ENCODE measurements around the gene DUSP19. TPM values are rescaled to one million over a fixed set of nuclear protein-coding genes. Genes with fewer than 3 reads are reported as not detected.
A peak's percentile ranks its signal among the peaks of the same experiment; 100 is the strongest.

DUSP19 gene
- total and polyA plus RNA-seq, 2 of the 13 experiments (the other 11 are each of a cell fraction or from before 2014, with no cell fraction given), result 1.3 to 1.9 TPM

DNA sequence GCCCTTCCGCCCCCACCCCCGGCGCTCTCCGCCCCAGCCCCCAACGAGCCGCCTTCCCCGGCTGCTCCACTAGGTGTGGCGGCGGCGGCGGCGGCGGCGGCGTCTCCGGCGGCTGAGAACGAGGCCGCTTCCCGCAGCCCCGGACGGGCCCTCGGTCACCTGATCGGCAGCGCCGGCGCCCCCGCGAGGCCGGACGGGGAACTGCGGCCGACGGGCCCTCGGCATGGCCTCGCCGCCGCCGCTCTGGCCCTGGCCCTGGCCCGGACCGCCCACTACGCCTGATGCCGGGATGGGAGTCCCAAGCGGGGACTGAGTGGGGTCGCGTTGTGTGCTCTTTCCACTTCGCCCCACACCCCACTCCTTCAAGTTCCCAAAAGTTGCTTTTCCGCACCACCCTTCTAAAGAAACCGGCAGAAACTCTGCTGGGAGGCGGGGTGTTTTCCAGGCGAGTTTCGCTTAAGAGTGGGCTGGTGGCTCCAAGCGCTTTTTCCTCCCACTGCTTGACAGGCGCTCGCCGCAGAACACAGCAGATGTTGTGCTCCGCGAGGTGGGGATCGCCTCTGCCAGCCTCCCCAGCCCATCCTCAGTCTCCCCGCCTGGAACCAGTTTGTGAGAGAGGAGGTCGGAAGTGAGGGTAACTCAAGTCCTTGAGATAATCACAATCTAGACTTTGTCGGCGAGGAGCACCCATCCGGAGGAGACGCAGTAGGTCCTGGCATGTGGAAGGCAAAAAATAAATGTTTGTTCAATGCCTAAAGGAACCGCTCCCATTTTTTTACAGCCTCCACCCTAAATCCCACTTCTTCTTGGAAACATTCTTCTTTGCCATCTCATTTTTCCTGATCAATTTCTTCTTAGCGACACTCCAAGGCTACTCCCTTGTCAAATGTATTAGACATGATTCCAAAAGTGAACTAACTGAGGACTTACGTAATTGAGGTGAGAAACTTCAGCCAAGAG is 39.9 kb upstream of the DUSP19 start, which contains the start of gene NCKAP1 (continued):
- TF ChIP-seq, protein P1, sequence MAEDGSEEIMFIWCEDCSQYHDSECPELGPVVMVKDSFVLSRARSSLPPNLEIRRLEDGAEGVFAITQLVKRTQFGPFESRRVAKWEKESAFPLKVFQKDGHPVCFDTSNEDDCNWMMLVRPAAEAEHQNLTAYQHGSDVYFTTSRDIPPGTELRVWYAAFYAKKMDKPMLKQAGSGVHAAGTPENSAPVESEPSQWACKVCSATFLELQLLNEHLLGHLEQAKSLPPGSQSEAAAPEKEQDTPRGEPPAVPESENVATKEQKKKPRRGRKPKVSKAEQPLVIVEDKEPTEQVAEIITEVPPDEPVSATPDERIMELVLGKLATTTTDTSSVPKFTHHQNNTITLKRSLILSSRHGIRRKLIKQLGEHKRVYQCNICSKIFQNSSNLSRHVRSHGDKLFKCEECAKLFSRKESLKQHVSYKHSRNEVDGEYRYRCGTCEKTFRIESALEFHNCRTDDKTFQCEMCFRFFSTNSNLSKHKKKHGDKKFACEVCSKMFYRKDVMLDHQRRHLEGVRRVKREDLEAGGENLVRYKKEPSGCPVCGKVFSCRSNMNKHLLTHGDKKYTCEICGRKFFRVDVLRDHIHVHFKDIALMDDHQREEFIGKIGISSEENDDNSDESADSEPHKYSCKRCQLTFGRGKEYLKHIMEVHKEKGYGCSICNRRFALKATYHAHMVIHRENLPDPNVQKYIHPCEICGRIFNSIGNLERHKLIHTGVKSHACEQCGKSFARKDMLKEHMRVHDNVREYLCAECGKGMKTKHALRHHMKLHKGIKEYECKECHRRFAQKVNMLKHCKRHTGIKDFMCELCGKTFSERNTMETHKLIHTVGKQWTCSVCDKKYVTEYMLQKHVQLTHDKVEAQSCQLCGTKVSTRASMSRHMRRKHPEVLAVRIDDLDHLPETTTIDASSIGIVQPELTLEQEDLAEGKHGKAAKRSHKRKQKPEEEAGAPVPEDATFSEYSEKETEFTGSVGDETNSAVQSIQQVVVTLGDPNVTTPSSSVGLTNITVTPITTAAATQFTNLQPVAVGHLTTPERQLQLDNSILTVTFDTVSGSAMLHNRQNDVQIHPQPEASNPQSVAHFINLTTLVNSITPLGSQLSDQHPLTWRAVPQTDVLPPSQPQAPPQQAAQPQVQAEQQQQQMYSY (CRISPR knock-in tag; IDR thresholded peaks at IDR 0.05), result peak; percentile 68; the same call in 1 of the 2 replicates
- peak; percentile 7 for TF ChIP-seq HOXA9 (CRISPR knock-in tag; IDR thresholded peaks at IDR 0.05; ENCODE audit: borderline replicate concordance)
- peak; percentile 80 for TF ChIP-seq SAP130 (CRISPR knock-in tag; IDR thresholded peaks at IDR 0.05; ENCODE audit: low read depth)
- TF ChIP-seq, protein P2, sequence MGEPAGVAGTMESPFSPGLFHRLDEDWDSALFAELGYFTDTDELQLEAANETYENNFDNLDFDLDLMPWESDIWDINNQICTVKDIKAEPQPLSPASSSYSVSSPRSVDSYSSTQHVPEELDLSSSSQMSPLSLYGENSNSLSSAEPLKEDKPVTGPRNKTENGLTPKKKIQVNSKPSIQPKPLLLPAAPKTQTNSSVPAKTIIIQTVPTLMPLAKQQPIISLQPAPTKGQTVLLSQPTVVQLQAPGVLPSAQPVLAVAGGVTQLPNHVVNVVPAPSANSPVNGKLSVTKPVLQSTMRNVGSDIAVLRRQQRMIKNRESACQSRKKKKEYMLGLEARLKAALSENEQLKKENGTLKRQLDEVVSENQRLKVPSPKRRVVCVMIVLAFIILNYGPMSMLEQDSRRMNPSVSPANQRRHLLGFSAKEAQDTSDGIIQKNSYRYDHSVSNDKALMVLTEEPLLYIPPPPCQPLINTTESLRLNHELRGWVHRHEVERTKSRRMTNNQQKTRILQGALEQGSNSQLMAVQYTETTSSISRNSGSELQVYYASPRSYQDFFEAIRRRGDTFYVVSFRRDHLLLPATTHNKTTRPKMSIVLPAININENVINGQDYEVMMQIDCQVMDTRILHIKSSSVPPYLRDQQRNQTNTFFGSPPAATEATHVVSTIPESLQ (CRISPR knock-in tag; conservative IDR thresholded peaks at IDR 0.05), result no peak
- no peak; the same call in 1 of the 2 replicates for TF ChIP-seq PHF8 (CRISPR knock-in tag; IDR thresholded peaks at IDR 0.05)
- 0 out of 2 replicates have a peak, but pooled peaks have one; percentile 14 for TF ChIP-seq ZSCAN20 (CRISPR knock-in tag; IDR thresholded peaks at IDR 0.05; ENCODE audit: borderline replicate concordance)
- TF ChIP-seq CHCHD3 (CRISPR knock-in tag; IDR thresholded peaks at IDR 0.05), result no peak
- no peak for TF ChIP-seq CBFB (CRISPR knock-in tag; IDR thresholded peaks at IDR 0.05)
- TF ChIP-seq RARA (CRISPR knock-in tag; IDR thresholded peaks at IDR 0.05), result peak; percentile 12; the same call in 1 of the 2 replicates
- TF ChIP-seq EP300 (IDR thresholded peaks at IDR 0.05; ENCODE audit: low read depth in 2 of 2, low read length in 2 of 2), result peak in 1 of 2 experiments; percentile 17; a peak in 1 of 4 replicates
- no peak for TF ChIP-seq EP300 (CRISPR knock-in tag; IDR thresholded peaks at IDR 0.05; ENCODE audit: borderline replicate concordance)
- TF ChIP-seq TSC22D2 (CRISPR knock-in tag; IDR thresholded peaks at IDR 0.05; ENCODE audit: borderline replicate concordance), result no peak
- peak; percentile 17; the same call in 1 of the 2 replicates for TF ChIP-seq REPIN1 (CRISPR knock-in tag; IDR thresholded peaks at IDR 0.05; ENCODE audit: borderline replicate concordance, low read depth)
- peak; percentile 53; the same call in 1 of the 2 replicates for TF ChIP-seq SNAPC2 (CRISPR knock-in tag; IDR thresholded peaks at IDR 0.05)
- TF ChIP-seq, protein P3, sequence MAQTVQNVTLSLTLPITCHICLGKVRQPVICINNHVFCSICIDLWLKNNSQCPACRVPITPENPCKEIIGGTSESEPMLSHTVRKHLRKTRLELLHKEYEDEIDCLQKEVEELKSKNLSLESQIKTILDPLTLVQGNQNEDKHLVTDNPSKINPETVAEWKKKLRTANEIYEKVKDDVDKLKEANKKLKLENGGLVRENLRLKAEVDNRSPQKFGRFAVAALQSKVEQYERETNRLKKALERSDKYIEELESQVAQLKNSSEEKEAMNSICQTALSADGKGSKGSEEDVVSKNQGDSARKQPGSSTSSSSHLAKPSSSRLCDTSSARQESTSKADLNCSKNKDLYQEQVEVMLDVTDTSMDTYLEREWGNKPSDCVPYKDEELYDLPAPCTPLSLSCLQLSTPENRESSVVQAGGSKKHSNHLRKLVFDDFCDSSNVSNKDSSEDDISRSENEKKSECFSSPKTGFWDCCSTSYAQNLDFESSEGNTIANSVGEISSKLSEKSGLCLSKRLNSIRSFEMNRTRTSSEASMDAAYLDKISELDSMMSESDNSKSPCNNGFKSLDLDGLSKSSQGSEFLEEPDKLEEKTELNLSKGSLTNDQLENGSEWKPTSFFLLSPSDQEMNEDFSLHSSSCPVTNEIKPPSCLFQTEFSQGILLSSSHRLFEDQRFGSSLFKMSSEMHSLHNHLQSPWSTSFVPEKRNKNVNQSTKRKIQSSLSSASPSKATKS (CRISPR knock-in tag; IDR thresholded peaks at IDR 0.05), result no peak
- no peak for TF ChIP-seq ZNF282 (IDR thresholded peaks at IDR 0.05; ENCODE audit: partially characterized antibody)
- peak; percentile 62; the same call in 1 of the 2 replicates for TF ChIP-seq ZNF598 (CRISPR knock-in tag; IDR thresholded peaks at IDR 0.05; ENCODE audit: borderline replicate concordance)
- TF ChIP-seq ZNF337 (CRISPR knock-in tag; IDR thresholded peaks at IDR 0.05; ENCODE audit: borderline replicate concordance, low read depth), result no peak
- no peak for TF ChIP-seq ATF4 (CRISPR knock-in tag; IDR thresholded peaks at IDR 0.05)
